CD8-positive, alpha-beta memory T cell (primary cell): Measurements from ENCODE around the gene PIM1. TPM values are rescaled to one million over a fixed set of nuclear protein-coding genes. Genes with fewer than 3 reads are reported as not detected.

ENCODE experiments used
- CTCF ChIA-PET: fragments of 350-600 bp; sonication (Branson Sonifier 250); formaldehyde crosslinking; loops from one replicate; lab custom pipeline; 2021; ENCODE audit warnings: antibody characterized with exemption; lab: Charles Lee
- POLR2A ChIA-PET: fragments of 350-600 bp; sonication (Branson Sonifier 250); formaldehyde crosslinking; loops from one replicate; lab custom pipeline; 2021; ENCODE audit warnings: antibody characterized with exemption; lab: Charles Lee
- DNase-seq, 5 donors: peaks; one replicate each; pipeline versions ENCODE4 v3.0.0 to v3.0.0-alpha.2; 2020 to 2022; ENCODE audit warnings: mixed read lengths in 1 of 5
- H3K27ac ChIP-seq: one replicate; pipeline ENCODE4 v1.7.0; 2013; ENCODE audit warnings: low read depth, mild to moderate bottlenecking, low read length, moderate library complexity
- H3K27me3 ChIP-seq: 2 replicates; pipeline ENCODE4 v1.7.0; 2013; ENCODE audit warnings: low read length, mild to moderate bottlenecking; ENCODE audit not compliant: insufficient read depth, poor library complexity, severe bottlenecking
- H3K36me3 ChIP-seq: 2 replicates; pipeline ENCODE4 v1.7.0; 2013; ENCODE audit warnings: mild to moderate bottlenecking, low read length, moderate library complexity; ENCODE audit not compliant: insufficient read depth
- H3K4me1 ChIP-seq: 2 replicates; pipeline ENCODE4 v1.7.0; 2013; ENCODE audit warnings: mild to moderate bottlenecking, low read length, moderate library complexity; ENCODE audit not compliant: insufficient read depth
- H3K4me3 ChIP-seq: 2 replicates; pipeline ENCODE4 v1.7.0; 2013; ENCODE audit warnings: mild to moderate bottlenecking, low read length
- H3K9me3 ChIP-seq: 2 replicates; pipeline ENCODE4 v1.7.0; 2013; ENCODE audit warnings: mild to moderate bottlenecking, low read length
- H3K27ac Mint-ChIP-seq, 8 donors: one replicate each; pipeline ENCODE4 v1.8.0; 2020 to 2021; ENCODE audit warnings: mixed read lengths in 8 of 8, mild to moderate bottlenecking in 6 of 8, inconsistent platforms in 3 of 8, moderate library complexity in 3 of 8
- H3K27me3 Mint-ChIP-seq, 2 donors: one replicate each; pipeline ENCODE4 v1.8.0; 2020 to 2021; ENCODE audit warnings: mixed read lengths in 2 of 2, mild to moderate bottlenecking in 1 of 2, moderate library complexity in 1 of 2
- H3K36me3 Mint-ChIP-seq, 3 donors: one replicate each; pipeline ENCODE4 v1.8.0; 2020 to 2021; ENCODE audit warnings: mixed read lengths in 3 of 3, inconsistent platforms in 1 of 3, mild to moderate bottlenecking in 1 of 3
- H3K4me1 Mint-ChIP-seq, 3 donors: one replicate each; pipeline ENCODE4 v1.8.0; 2020 to 2021; ENCODE audit warnings: mixed read lengths in 3 of 3, inconsistent platforms in 1 of 3, mild to moderate bottlenecking in 1 of 3
- H3K4me3 Mint-ChIP-seq, 7 donors: one replicate each; pipeline ENCODE4 v1.8.0; 2020 to 2021; ENCODE audit warnings: mixed read lengths in 7 of 7, mild to moderate bottlenecking in 6 of 7, moderate library complexity in 4 of 7, inconsistent platforms in 2 of 7
- H3K9me3 Mint-ChIP-seq, 5 donors: one replicate each; pipeline ENCODE4 v1.8.0; 2020 to 2022; ENCODE audit warnings: mixed read lengths in 5 of 5, mild to moderate bottlenecking in 3 of 5, moderate library complexity in 2 of 5, inconsistent platforms in 1 of 5
- polyA plus RNA-seq: library from polyadenylated mRNA; unstranded; fragments of 300-500 nt; fragmentation: Illumina TruSeq; gene quantifications from one replicate; pipeline ENCODE4 v1.2.3, GENCODE V29; 2021
- total RNA-seq, 2 experiments: library from RNA; stranded (reverse); gene quantifications; one replicate each; pipeline ENCODE4 v1.2.3, GENCODE V29; 2021

PIM1 gene
- total and polyA plus RNA-seq, 3 experiments from 2014 or later, result 93.7 to 253 (median 99.1) TPM

DNA sequence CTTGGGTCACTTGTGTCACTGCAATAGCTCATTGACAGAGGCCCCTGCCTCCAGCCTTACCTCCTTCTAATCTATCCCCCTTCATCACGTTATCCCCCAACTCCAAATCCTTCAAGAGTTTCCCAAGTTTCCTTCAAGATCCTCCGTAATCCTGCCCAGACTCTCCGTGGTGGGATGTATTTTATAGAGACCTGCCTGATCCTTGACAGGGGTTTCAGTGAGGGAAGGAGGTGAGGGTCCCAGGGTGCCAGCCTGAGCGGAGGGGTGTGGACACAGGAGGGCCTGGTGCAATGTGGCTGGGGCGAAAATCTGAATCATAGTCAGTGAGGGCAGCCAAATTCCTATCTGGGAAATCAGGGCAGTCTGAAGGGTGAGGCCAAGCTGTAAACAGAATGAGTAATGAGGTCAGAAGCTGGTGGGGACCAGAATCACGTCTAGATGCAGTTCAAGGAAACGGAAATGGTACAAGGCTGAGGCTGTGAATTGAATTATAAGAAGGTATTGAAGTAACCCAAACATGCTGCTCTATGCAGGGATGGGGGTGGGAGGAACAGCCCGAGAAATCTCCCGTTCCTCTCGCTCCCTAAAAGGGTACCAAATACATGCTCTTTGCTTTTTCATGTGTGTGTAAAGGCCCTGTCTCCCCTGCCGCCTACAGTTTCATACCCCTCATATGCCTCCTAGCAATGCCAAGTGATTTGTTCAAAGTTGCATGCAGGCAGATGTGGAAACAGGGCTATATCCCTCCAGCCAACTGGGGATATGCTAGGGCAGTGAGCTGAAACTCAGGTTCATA is 35.4 kb upstream of the PIM1 start:
- Histone ChIP-seq H3K36me3 (no peaks in the 10 kb centered on the region), H3K4me3 (no peak overlapping the region), H3K27me3 (no peaks in the 10 kb centered on the region), H3K27ac (peak overlapping the region; percentile 72), H3K9me3 (no peaks in the 10 kb centered on the region), H3K4me1 (peaks cover 21% of the 10 kb centered on the region)
- Mint-ChIP-seq H3K36me3 (no peaks in the 10 kb centered on the region), H3K4me3 (peak overlapping the region; percentile 7 to 83 (median 74)), H3K4me1 (peaks cover 40 to 54% (median 45%) of the 10 kb centered on the region in 3 donors), H3K27me3 (no peaks in the 10 kb centered on the region), H3K9me3 (no peaks in the 10 kb centered on the region), H3K27ac (peak overlapping the region; percentile 90 to 100 (median 98))
- DNase-seq, result peak in 4 of 5 donors; percentile 27 to 61 (median 46)
- POLR2A ChIA-PET, result interaction anchor here (0.6 to 2.6 kb wide), 2 partner anchors 32 to 36 kb away, joined by 3 to 21 read pairs; partner anchors contain the start of gene PIM1
- CTCF ChIA-PET, result interaction anchor here (1.2 to 2.4 kb wide), 6 partner anchors 35 to 117 kb away, joined by 3 to 8 read pairs (median 6); partner anchors contain the start of gene PIM1

DNA sequence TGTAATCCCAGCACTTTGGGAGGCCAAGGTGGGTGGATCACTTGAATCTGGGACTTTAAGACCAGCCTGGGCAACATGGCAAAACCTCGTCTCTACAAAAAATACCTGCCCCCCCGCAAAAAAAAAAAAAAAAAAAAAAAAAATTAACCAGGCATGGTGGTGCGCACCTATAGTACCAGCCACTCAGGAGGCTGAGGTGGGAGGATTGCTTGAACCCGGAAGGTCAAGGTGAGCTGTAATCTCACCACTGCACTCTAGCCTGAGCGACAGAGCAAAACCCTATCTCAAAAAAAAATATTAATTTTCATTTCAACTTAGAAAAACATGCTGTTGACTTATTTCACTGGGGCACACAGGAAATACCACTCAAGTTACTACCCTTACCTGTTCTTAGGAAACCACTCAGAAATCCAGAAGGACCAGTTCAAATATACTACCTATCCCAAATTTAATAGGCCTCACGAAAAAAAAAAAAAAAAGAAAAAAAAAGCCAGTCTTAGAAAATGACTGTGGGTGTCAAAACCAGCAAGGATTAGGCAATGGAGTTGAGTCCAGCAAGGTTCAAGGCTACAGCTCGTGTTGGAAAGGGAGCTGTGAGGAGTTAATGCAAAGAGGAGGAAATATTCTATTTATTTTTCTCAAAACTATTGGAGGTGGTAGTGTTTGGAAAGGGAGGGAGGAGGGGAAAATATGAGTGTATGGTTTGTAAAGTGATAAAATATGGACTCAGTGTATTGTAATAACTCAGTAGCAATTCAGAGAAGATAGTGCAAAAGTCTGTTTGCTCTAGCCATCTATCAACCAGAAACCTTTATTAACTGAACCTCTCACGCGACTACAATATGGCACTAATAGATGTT is 33.9 kb upstream of the PIM1 start:
- DNase-seq, result no peak
- H3K27ac ChIP-seq, result no peak overlapping the region
- ChIA-PET POLR2A (interaction anchor here (2.6 kb wide), 1 partner anchor 35 kb away, joined by 21 read pairs; the partner anchor contains the start of gene PIM1), CTCF (interaction anchor here (1.0 to 1.7 kb wide), 4 partner anchors 37 to 118 kb away, joined by 3 to 7 read pairs (median 4); no protein-coding TSS in a partner anchor)
- Mint-ChIP-seq H3K9me3 (no peaks in the 10 kb centered on the region), H3K27ac (peak overlapping the region in 7 of 8 donors; percentile 79 to 100 (median 90)), H3K4me1 (peaks cover 39 to 47% (median 40%) of the 10 kb centered on the region in 3 donors), H3K36me3 (no peaks in the 10 kb centered on the region), H3K4me3 (peak overlapping the region in 5 of 7 donors; percentile 8 to 57 (median 20)), H3K27me3 (no peaks in the 10 kb centered on the region)
- no peak overlapping the region for H3K4me3 ChIP-seq
- no peaks in the 10 kb centered on the region for H3K36me3 ChIP-seq
- H3K9me3 ChIP-seq, result no peaks in the 10 kb centered on the region
- H3K27me3 ChIP-seq, result no peaks in the 10 kb centered on the region
- H3K4me1 ChIP-seq, result peaks cover 21% of the 10 kb centered on the region

DNA sequence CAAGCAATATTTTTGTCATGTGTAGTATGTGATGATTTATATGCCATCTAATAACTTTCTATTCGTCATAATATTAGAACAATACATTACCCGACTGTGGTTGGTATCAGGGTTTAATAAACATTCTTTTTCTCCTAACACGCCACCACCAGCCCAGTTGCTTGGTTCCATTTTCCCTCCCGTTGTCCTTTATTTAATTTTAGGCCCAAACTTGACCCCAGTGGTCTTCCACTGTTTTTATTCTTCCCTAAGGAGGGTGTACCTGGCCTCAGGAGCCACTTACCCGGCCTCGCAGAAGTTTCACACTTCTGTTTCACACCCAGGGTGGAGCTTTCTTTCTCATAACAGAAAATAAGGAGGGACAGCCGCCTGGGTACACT is 33.1 kb upstream of the PIM1 start:
- peak overlapping the region; percentile 43 for H3K27ac ChIP-seq

DNA sequence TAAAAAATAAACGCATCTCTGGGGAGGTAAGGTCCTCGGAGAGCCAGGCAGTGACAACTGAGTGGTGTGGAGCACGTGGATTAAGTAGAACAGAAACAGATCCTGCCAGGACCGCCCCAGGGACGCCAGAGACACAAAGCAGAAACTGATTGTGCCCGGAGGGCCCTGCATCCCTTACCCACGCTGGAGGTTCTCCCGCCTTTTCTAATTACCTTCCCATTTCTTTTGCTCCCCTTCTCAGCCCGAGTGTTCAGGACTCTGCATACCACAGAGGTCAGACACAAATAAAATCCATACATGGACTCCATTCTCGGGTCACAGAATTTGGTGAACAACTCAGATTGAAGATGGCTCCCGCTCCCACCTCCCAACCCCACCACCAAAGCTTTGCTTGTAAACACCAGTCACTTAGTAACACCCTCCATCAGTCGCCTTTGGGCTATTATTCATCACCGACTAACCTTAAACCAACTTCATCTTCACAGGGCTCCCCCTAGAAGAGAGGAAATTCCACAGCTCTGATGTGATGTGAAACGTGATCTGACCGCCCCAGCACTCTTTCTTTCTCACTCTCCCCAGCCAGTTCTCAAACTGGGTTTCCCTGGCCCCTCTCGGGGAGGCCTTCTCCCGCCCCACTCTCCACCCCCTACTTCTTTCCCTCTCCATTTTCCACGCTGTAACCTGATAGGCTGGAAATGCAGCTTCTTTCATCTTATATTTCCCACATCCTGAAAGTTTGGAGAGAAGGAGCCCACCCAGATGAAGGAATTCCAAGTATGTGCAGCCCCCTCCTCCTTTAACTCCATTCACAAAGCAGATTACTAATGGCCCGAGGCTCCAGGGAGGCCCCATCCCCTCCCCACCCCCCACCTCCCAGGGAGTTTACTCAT is 32.5 kb upstream of the PIM1 start:
- Histone ChIP-seq H3K4me3 (no peak overlapping the region), H3K9me3 (no peaks in the 10 kb centered on the region), H3K36me3 (no peaks in the 10 kb centered on the region), H3K4me1 (peaks cover 21% of the 10 kb centered on the region), H3K27me3 (no peaks in the 10 kb centered on the region), H3K27ac (peak overlapping the region; percentile 43)
- Mint-ChIP-seq H3K4me1 (peaks cover 47 to 50% (median 47%) of the 10 kb centered on the region in 3 donors), H3K27ac (peak overlapping the region; percentile 85 to 98 (median 92)), H3K9me3 (no peaks in the 10 kb centered on the region), H3K27me3 (no peaks in the 10 kb centered on the region), H3K4me3 (peak overlapping the region; percentile 8 to 70 (median 68)), H3K36me3 (no peaks in the 10 kb centered on the region)
- POLR2A ChIA-PET, result interaction anchor here (1.2 kb wide), 1 partner anchor 35 kb away, joined by 4 read pairs; no protein-coding TSS in a partner anchor
- DNase-seq, result peak in 4 of 5 donors; percentile 8 to 51 (median 21)
- CTCF ChIA-PET, result interaction anchor here (0.6 to 1.4 kb wide), 4 partner anchors 8 to 264 kb away, joined by 3 to 4 read pairs (median 3); no protein-coding TSS in a partner anchor

More for the DNA sequence above, 33.1 kb upstream of the PIM1 start:
- H3K27me3 Mint-ChIP-seq, result no peaks in the 10 kb centered on the region
- no peak for DNase-seq
- H3K4me1 Mint-ChIP-seq, result peaks cover 40 to 48% (median 46%) of the 10 kb centered on the region in 3 donors
- H3K27ac Mint-ChIP-seq, result peak overlapping the region; percentile 85 to 98 (median 92)
- Histone ChIP-seq H3K4me3 (no peak overlapping the region), H3K36me3 (no peaks in the 10 kb centered on the region), H3K9me3 (no peaks in the 10 kb centered on the region), H3K4me1 (peaks cover 21% of the 10 kb centered on the region), H3K27me3 (no peaks in the 10 kb centered on the region)
- CTCF ChIA-PET, result interaction anchor here (1.0 to 1.4 kb wide), 2 partner anchors 36 to 119 kb away, joined by 3 to 4 read pairs; no protein-coding TSS in a partner anchor
- POLR2A ChIA-PET, result no interaction called here
- peak overlapping the region in 6 of 7 donors; percentile 8 to 70 (median 66) for H3K4me3 Mint-ChIP-seq
- no peaks in the 10 kb centered on the region for H3K9me3 Mint-ChIP-seq
- no peaks in the 10 kb centered on the region for H3K36me3 Mint-ChIP-seq

DNA sequence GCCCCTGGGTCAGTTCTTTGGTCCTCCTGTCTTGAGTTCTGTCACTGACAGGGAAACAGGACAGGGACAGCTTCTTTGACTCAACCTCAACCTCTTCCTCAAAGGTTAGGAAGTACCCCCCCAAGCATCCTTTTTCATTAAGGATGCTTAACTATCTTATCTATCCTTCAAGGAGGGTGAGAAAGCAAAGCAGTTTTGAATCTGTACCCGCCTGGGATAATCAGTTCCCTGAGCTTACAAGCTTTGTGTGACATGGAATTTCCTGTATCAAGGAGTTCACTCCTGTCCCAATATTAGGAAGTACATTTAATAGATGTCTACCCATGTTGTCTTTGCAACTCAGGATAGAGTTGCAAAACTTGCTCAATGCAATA is 31.1 kb upstream of the PIM1 start:
- H3K9me3 ChIP-seq, result no peaks in the 10 kb centered on the region
- no peak overlapping the region for H3K27ac ChIP-seq
- peak overlapping the region in 1 of 8 donors; percentile 63 for H3K27ac Mint-ChIP-seq
- H3K4me1 ChIP-seq, result peaks cover 20% of the 10 kb centered on the region
- H3K4me3 ChIP-seq, result no peak overlapping the region
- DNase-seq, result no peak
- CTCF ChIA-PET, result interaction anchor here (0.9 kb wide), 1 partner anchor 87 kb away, joined by 3 read pairs; no protein-coding TSS in a partner anchor
- H3K27me3 ChIP-seq, result no peaks in the 10 kb centered on the region
- H3K36me3 ChIP-seq, result no peaks in the 10 kb centered on the region
- no peaks in the 10 kb centered on the region for H3K36me3 Mint-ChIP-seq
- POLR2A ChIA-PET, result no interaction called here
- no peaks in the 10 kb centered on the region for H3K9me3 Mint-ChIP-seq
- H3K4me3 Mint-ChIP-seq, result no peak overlapping the region
- H3K27me3 Mint-ChIP-seq, result no peaks in the 10 kb centered on the region
- H3K4me1 Mint-ChIP-seq, result peaks cover 47 to 54% (median 49%) of the 10 kb centered on the region in 3 donors

DNA sequence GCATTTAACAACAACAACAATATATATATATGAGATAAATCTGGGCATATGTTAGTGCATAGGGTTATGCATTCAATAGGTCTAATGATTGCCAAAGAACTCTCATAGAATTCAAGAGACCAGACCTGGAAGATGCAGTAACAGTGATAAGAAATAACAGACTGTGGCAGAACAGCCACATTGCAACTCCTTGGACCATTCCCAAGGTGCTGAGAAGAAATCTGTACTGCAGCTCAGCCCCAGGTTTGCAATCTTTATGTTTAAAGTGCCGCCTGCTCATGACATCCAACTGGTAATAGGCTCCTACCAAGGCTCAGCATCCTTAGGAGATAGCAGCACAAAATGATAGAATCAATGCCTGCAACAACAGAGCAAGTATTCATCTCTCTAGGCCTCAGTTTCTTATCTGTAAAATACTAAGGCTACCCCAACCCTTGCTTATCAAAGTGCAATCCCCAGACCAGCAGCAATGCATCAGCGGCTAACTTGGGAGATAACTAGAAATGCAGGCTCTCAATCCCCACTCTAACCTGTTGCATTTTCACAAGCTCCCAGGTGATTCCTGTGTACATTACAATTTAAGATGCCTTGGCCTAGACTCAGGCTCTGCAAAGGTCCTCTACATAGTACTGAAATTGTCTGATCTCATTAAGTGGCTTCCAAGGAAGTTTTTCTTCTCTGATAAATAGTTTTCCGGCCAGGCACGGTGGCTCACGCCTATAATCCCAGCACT is 30.6 kb upstream of the PIM1 start:
- Histone ChIP-seq H3K27ac (no peak overlapping the region), H3K36me3 (no peaks in the 10 kb centered on the region), H3K9me3 (no peaks in the 10 kb centered on the region), H3K27me3 (no peaks in the 10 kb centered on the region), H3K4me3 (no peak overlapping the region), H3K4me1 (peaks cover 14% of the 10 kb centered on the region)
- Mint-ChIP-seq H3K4me3 (no peak overlapping the region), H3K27ac (peak overlapping the region in 1 of 8 donors; percentile 55), H3K36me3 (no peaks in the 10 kb centered on the region), H3K9me3 (no peaks in the 10 kb centered on the region), H3K27me3 (no peaks in the 10 kb centered on the region), H3K4me1 (peaks cover 43 to 49% (median 43%) of the 10 kb centered on the region in 3 donors)
- DNase-seq, result no peak
- CTCF ChIA-PET, result interaction anchor here (0.9 kb wide), 1 partner anchor 88 kb away, joined by 3 read pairs; no protein-coding TSS in a partner anchor
- POLR2A ChIA-PET, result no interaction called here
